ENCODE measurements around the gene CENPQ. TPM values are rescaled to one million over a fixed set of nuclear protein-coding genes. Genes with fewer than 3 reads are reported as not detected.

Gene CENPQ
- total and polyA plus RNA-seq, 2 of the 13 experiments (the other 11 are each of a cell fraction or from before 2014, with no cell fraction given), result 9.1 to 20.1 TPM

DNA sequence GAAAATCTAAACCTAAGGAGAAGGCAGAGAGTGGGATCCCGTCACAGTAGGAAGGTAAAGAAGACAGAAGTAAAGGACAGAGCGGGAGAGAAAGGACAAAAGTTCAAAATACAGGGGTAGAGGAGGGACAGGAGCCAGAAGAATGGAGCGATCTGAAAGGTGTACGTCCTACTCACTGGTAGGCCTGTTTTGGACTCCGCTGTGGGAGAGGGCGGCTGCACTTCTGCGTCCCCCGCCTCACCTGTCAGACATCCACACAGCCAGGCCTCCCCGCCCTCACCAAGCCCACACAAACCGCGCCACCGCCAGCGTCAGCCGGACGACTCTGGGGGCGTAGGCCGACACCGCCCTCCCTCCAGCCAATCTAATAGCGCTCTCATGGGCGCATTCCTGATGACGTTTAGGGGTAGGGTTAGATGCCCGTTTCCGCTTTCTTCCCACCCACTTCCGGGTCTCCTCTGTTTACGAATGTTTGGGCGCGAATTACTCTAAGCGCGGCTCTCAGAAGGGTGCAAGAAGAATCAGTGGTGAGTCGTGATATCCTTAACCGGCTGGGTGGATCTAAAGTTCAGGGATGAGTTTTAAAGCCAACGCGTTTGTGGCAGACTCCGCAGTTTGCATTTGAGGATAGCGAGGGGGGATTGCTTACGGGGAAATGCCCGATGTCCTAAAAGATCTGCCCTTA lies at the start of gene CENPQ, which contains the start of gene MMUT (continued):
- TF ChIP-seq E2F1 (CRISPR knock-in tag; IDR thresholded peaks at IDR 0.05) (peak; percentile 97), MYC (CRISPR knock-in tag; IDR thresholded peaks at IDR 0.05; ENCODE audit: borderline replicate concordance) (peak; percentile 78; the same call in 1 of the 2 replicates), ZNF749 (CRISPR knock-in tag; IDR thresholded peaks at IDR 0.05; ENCODE audit: borderline replicate concordance) (peak; percentile 50; the same call in 1 of the 2 replicates), ZNF18 (CRISPR knock-in tag; IDR thresholded peaks at IDR 0.05; ENCODE audit: insufficient replicate concordance) (no peak), YY1 (IDR thresholded peaks at IDR 0.05; ENCODE audit: insufficient read depth, insufficient replicate concordance, low read depth, low read length) (peak; percentile 66), TFE3 (CRISPR knock-in tag; IDR thresholded peaks at IDR 0.05) (peak; percentile 71), GTF2F1 (IDR thresholded peaks at IDR 0.05; ENCODE audit: low read length) (0 out of 2 replicates have a peak, but pooled peaks have one; percentile 17), ZNF589 (CRISPR knock-in tag; conservative IDR thresholded peaks at IDR 0.05) (no peak), SP4 (CRISPR knock-in tag; IDR thresholded peaks at IDR 0.05) (peak; percentile 95), ZNF205 (CRISPR knock-in tag; IDR thresholded peaks at IDR 0.05) (peak; percentile 76; the same call in 1 of the 2 replicates), HMG20B (CRISPR knock-in tag; conservative IDR thresholded peaks at IDR 0.05) (no peak)
- TF ChIP-seq, protein P1, sequence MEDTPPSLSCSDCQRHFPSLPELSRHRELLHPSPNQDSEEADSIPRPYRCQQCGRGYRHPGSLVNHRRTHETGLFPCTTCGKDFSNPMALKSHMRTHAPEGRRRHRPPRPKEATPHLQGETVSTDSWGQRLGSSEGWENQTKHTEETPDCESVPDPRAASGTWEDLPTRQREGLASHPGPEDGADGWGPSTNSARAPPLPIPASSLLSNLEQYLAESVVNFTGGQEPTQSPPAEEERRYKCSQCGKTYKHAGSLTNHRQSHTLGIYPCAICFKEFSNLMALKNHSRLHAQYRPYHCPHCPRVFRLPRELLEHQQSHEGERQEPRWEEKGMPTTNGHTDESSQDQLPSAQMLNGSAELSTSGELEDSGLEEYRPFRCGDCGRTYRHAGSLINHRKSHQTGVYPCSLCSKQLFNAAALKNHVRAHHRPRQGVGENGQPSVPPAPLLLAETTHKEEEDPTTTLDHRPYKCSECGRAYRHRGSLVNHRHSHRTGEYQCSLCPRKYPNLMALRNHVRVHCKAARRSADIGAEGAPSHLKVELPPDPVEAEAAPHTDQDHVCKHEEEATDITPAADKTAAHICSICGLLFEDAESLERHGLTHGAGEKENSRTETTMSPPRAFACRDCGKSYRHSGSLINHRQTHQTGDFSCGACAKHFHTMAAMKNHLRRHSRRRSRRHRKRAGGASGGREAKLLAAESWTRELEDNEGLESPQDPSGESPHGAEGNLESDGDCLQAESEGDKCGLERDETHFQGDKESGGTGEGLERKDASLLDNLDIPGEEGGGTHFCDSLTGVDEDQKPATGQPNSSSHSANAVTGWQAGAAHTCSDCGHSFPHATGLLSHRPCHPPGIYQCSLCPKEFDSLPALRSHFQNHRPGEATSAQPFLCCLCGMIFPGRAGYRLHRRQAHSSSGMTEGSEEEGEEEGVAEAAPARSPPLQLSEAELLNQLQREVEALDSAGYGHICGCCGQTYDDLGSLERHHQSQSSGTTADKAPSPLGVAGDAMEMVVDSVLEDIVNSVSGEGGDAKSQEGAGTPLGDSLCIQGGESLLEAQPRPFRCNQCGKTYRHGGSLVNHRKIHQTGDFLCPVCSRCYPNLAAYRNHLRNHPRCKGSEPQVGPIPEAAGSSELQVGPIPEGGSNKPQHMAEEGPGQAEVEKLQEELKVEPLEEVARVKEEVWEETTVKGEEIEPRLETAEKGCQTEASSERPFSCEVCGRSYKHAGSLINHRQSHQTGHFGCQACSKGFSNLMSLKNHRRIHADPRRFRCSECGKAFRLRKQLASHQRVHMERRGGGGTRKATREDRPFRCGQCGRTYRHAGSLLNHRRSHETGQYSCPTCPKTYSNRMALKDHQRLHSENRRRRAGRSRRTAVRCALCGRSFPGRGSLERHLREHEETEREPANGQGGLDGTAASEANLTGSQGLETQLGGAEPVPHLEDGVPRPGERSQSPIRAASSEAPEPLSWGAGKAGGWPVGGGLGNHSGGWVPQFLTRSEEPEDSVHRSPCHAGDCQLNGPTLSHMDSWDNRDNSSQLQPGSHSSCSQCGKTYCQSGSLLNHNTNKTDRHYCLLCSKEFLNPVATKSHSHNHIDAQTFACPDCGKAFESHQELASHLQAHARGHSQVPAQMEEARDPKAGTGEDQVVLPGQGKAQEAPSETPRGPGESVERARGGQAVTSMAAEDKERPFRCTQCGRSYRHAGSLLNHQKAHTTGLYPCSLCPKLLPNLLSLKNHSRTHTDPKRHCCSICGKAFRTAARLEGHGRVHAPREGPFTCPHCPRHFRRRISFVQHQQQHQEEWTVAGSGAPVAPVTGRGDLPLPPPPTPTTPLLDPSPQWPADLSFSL (CRISPR knock-in tag; IDR thresholded peaks at IDR 0.05), result no peak
- TF ChIP-seq, protein P2, sequence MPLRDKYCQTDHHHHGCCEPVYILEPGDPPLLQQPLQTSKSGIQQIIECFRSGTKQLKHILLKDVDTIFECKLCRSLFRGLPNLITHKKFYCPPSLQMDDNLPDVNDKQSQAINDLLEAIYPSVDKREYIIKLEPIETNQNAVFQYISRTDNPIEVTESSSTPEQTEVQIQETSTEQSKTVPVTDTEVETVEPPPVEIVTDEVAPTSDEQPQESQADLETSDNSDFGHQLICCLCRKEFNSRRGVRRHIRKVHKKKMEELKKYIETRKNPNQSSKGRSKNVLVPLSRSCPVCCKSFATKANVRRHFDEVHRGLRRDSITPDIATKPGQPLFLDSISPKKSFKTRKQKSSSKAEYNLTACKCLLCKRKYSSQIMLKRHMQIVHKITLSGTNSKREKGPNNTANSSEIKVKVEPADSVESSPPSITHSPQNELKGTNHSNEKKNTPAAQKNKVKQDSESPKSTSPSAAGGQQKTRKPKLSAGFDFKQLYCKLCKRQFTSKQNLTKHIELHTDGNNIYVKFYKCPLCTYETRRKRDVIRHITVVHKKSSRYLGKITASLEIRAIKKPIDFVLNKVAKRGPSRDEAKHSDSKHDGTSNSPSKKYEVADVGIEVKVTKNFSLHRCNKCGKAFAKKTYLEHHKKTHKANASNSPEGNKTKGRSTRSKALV (CRISPR knock-in tag; IDR thresholded peaks at IDR 0.05), result peak; percentile 69; the same call in 1 of the 2 replicates
